Body of pancreas (tissue), 4 donors: ENCODE data around the gene TATDN2. TPM values are rescaled to one million over a fixed set of nuclear protein-coding genes. Genes with fewer than 3 reads are reported as not detected.

ENCODE experiments used
- ATAC-seq: fragments of 150-250 bp; one replicate; pipeline ENCODE4 v1.9.1; 2016
- DNase-seq, 4 donors: peaks; one replicate each; pipeline ENCODE4 v3.0.0-alpha.2; 2019
- H3K27ac ChIP-seq, 4 donors: fragments of 200-600 bp; sonication (generic); 1 replicate in 3 of 4; 2 replicates in 1 of 4; pipeline versions ENCODE4 v1.5.1 to v1.6.1; 2016 to 2019; ENCODE audit warnings: mild to moderate bottlenecking in 1 of 4, mixed read lengths in 1 of 4, moderate library complexity in 1 of 4
- H3K27me3 ChIP-seq, 2 donors: fragments of 200-600 bp; sonication (generic); one replicate each; pipeline ENCODE4 v1.6.0; 2016; ENCODE audit warnings: mild to moderate bottlenecking in 1 of 2
- H3K36me3 ChIP-seq, 2 donors: fragments of 200-600 bp; sonication (generic); replicated peaks in 1 of 2; 2 replicates each; pipeline ENCODE4 v1.5.1; 2016; ENCODE audit warnings: low read depth in 2 of 2; ENCODE audit not compliant: insufficient read depth in 1 of 2
- H3K4me1 ChIP-seq: fragments of 200-600 bp; sonication (generic); one replicate; pipeline ENCODE4 v1.6.0; 2016
- H3K4me3 ChIP-seq, 2 donors: fragments of 200-600 bp; sonication (generic); 1 replicate in 1 of 2; 2 replicates in 1 of 2; pipeline ENCODE4 v1.5.1; 2016 to 2019
- H3K9me3 ChIP-seq, 3 donors: fragments of 200-600 bp; sonication (generic); 1 replicate in 2 of 3; 2 replicates in 1 of 3; pipeline ENCODE4 v1.5.1; 2016
- CTCF ChIP-seq, 7 experiments: fragments of 450-650 bp in 4 of 7; fragments of 200-600 bp in 3 of 7; sonication (generic) in 3 of 7; IDR thresholded peaks; one replicate each; pipeline ENCODE4 v1.5.1; 2016 to 2019; ENCODE audit warnings: antibody characterized with exemption in 7 of 7
- POLR2A ChIP-seq, 3 donors: fragments of 450-650 bp; IDR thresholded peaks; one replicate each; pipeline ENCODE4 v1.6.1; 2016; ENCODE audit warnings: antibody characterized with exemption in 3 of 3, mild to moderate bottlenecking in 2 of 3
- WGBS, 2 donors: methylation state at CpG; one replicate each; pipeline ENCODE4 v1.1.5; 2017; 5-methylcytosine and 5-hydroxymethylcytosine counted together
- intact Hi-C: fragments of 100-400 bp; cut with DNase I; formaldehyde crosslinking; loops from one replicate; pipeline ENCODE4 v1.15.1; 2023
- microRNA counts, 2 donors: library from miRNA; unstranded; fragments of <30 nt; microRNA quantifications; one replicate each; lab custom pipeline; 2017
- microRNA-seq, 2 donors: library from miRNA; unstranded; fragments of <30 nt; microRNA quantifications; one replicate each; pipeline ENCODE4, GENCODE V29; 2016; ENCODE audit warnings: borderline number of aligned reads in 2 of 2, borderline replicate concordance in 2 of 2
- small RNA-seq: library from RNA; depleted of rRNA; stranded (forward); fragments of <200 nt; gene quantifications from one replicate; pipeline ENCODE3, GENCODE V24; 2016
- total RNA-seq, 2 donors: library from RNA; depleted of rRNA; stranded (reverse); fragments of >200 nt; gene quantifications; one replicate each; pipeline ENCODE4 v1.1.0, GENCODE V29; 2016

TATDN2 gene
- total RNA-seq, 2 donors from 2014 or later: 15.3 to 19.8 TPM

GRCh38 chr3:10329495-10330015, 81.3 kb downstream of the TATDN2 start:
- no peak for TF ChIP-seq CTCF (IDR thresholded peaks at IDR 0.05)
- TF ChIP-seq POLR2A (IDR thresholded peaks at IDR 0.05): no peak
- no peaks in the 10 kb centered on the region for H3K36me3 ChIP-seq
- peaks cover 0 to 4% of the 10 kb centered on the region in 2 donors for H3K27me3 ChIP-seq
- H3K4me3 ChIP-seq: no peak overlapping the region
- H3K4me1 ChIP-seq: no peaks in the 10 kb centered on the region
- DNase-seq (no peak), ATAC-seq (no peak)
- H3K9me3 ChIP-seq: no peaks in the 10 kb centered on the region
- H3K27ac ChIP-seq: no peak overlapping the region
- intact Hi-C loops: no loop called here
- WGBS, 2 donors: 48 to 64% methylated on average over 12 to 14 of the region's 14 CpGs

GRCh38 chr3:10330319-10330718, 82.1 kb downstream of the TATDN2 start:
- no peak overlapping the region for H3K27ac ChIP-seq
- DNase-seq (no peak), ATAC-seq (no peak)
- no peak overlapping the region for H3K4me3 ChIP-seq
- H3K9me3 ChIP-seq: no peaks in the 10 kb centered on the region
- H3K27me3 ChIP-seq: peaks cover 0 to 4% of the 10 kb centered on the region in 2 donors
- no peak for TF ChIP-seq CTCF (IDR thresholded peaks at IDR 0.05)
- TF ChIP-seq POLR2A (IDR thresholded peaks at IDR 0.05): no peak
- intact Hi-C loops: no loop called here
- H3K36me3 ChIP-seq: no peaks in the 10 kb centered on the region
- 53 to 58% methylated on average over 11 to 12 of the region's 12 CpGs for WGBS, 2 donors
- no peaks in the 10 kb centered on the region for H3K4me1 ChIP-seq

MicroRNAs within 50 kb of the gene (microRNA counts, 767-probe panel; counts per million panel counts)
- microRNA hsa-miR-378b (lab: Ali Mortazavi, UCI): 0 to 736 counts per million in 2 donors

Small RNA genes lying within 50 kb of the gene (microRNA-seq; reads per million reads assigned to microRNA genes)
- 0 to 0.47 reads per million in 2 donors for gene MIR378B

Small RNA genes lying within 50 kb of the gene (small RNA-seq; reads per million reads assigned to genes)
- gene MIR378B (not detected), gene RF02126 (not detected)

Other genes with a start within 250 kb of the TATDN2 start
- 1 to 10 TPM; 1.0 to 2.3 TPM for gene FANCD2, start 222.0 kb upstream of the TATDN2 start, total RNA-seq
- not detected for gene FANCD2OS, start 140.2 kb upstream of the TATDN2 start, total RNA-seq
- gene BRK1, start 132.8 kb upstream of the TATDN2 start, total RNA-seq: 10 to 100 TPM; 13.8 to 32.7 TPM
- 10 to 100 TPM; 23.6 to 41.9 TPM for gene VHL, start 106.7 kb upstream of the TATDN2 start, total RNA-seq
- gene IRAK2, start 83.5 kb upstream of the TATDN2 start, total RNA-seq: 1 to 10 TPM in 1 of 2 donors, under 1 TPM in 1; 0.99 to 3.9 TPM
- gene GHRL, start 44.5 kb downstream of the TATDN2 start, total RNA-seq: 1 to 10 TPM; 3.6 to 4.2 TPM
- 100 to 1,000 TPM in 1 of 2 donors, 10 to 100 TPM in 1; 71.6 to 129 TPM for gene SEC13, start 72.7 kb downstream of the TATDN2 start, total RNA-seq